Skin epidermis (tissue), 12 donors: ENCODE measurements around the gene SLC35F3.

Source experiments
- H3K27ac ChIP-seq, 21 experiments: fragments of 200-600 bp; sonication (generic) in 11 of 21; one replicate each; pipeline ENCODE4 v1.5.0; 2020; ENCODE audit warnings: mild to moderate bottlenecking in 3 of 21, inconsistent platforms in 2 of 21, moderate library complexity in 2 of 21
- H3K4me3 ChIP-seq, 7 experiments: fragments of 200-600 bp; sonication (generic) in 2 of 7; one replicate each; pipeline ENCODE4 v1.5.0; 2020; ENCODE audit warnings: inconsistent platforms in 2 of 7, mild to moderate bottlenecking in 2 of 7, moderate library complexity in 1 of 7

Gene SLC35F3

DNA sequence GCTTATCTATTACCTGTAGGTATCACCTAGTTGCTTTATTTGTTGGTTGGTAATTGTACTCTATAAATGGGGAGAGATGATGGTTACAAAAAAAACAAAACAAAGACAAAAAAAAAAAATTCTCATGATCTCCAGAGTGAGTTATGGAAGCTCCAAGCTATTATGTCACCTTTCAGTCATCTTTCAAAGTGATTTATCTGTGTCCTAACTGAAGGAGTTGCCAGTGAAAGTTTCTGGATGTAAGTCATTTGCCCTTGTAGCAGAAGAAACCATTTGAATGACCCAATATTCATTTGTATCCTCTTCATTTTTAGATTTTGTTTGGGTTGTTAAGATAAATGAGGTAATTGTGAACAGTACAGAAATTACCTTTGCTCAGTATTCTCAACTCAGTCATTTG, 3.6 kb downstream of the SLC35F3 start:
- Histone ChIP-seq H3K4me3 (no peak overlapping the region), H3K27ac (no peak overlapping the region)

DNA sequence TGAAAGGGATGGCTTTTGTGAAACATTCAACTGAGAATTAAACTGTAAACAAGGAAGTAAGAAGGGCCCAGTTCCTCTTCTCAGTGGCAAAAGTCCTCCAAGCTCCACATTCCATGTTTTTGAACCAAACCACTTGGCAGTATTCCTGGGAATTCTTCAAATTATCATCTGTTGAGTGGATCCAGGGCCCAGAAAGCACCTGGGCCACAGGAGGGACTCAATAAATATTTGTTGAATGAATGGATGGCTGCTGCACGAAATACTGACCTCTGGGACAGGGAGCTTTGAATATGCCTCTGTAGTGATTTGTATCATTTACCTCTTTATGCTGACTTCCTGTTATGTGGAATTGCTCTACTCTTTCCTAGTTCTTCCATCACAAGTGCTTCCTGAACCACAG, 4.7 kb downstream of the SLC35F3 start:
- H3K4me3 ChIP-seq, result no peak overlapping the region
- H3K27ac ChIP-seq, result no peak overlapping the region

DNA sequence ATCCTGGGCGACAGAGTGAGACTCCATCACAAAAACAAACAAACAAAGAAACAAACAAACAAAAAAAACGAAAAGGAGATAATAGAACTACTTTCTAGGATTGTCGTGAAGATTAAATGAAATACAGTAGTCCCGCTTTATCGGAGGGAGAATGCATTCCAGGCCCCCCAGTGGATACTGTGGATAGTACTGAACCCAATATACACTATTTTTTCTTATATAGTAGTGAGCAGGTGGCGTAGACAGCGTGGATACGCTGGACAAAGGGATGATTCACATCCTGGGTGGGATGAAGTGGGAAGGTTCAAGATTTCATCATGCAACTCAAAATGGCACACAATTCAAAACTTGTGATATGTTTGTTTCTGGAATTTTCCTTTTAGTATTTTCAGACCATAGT, 8.0 kb downstream of the SLC35F3 start:
- no peak overlapping the region for H3K4me3 ChIP-seq
- H3K27ac ChIP-seq, result no peak overlapping the region

DNA sequence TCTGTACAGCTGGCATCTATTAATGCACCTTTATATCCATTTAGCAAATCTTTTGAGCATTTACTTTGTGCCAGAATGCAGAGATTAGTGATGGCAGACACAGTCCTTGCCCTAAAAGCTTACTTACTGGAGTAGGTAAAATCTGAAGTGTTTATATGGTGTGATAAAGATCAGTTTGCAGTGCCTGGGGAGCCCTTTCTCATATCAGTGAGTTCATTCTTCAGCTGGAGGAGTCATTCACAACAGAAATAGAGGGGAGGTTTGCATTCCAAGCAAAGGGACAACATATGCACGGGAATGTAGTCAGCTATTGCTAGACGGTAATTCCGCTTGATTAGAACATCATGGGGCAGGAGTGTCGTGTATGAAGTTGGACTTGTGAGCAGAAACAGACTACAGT, 8.4 kb downstream of the SLC35F3 start:
- H3K27ac ChIP-seq, result no peak overlapping the region

DNA sequence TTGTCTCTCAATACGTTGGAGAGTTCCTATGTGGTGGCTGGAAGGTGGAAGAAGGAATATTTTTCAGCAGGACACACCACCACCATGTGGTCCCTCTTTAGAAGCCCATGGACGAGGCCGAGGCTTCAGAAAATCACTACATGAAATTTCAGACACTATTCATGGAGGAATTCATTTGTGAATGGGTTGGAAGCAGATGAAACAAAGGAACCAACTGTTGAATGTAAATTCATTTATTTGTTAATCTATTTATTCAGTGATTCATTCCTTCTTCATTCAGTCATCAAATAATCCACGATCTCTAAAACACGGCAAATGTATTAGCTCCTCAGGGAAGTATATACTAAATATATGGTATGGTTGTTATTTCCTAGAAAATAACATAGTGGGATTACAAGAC, 12.2 kb downstream of the SLC35F3 start:
- H3K27ac ChIP-seq, result no peak overlapping the region

More for the DNA sequence above, 8.4 kb downstream of the SLC35F3 start:
- H3K4me3 ChIP-seq, result no peak overlapping the region

DNA sequence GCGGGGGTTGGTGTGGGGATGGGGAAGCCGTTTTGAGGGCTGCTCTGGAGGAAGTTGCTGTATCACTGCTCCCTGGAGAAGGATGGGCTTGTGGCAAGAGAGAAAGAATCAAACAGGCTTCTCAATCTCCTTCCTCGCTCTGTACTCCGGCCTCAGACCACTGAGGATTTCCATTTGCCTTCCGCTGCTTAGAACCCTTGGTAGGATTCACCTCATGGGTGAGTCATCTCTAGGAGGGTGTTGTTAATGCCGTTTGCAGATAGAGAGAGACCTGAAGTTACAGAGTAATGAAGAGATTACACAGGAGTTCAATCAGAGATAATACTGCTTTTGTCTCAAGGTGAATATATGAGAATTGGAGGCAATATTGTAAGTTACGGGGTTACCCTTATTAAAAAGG, 15.3 kb downstream of the SLC35F3 start:
- no peak overlapping the region for H3K27ac ChIP-seq
- no peak overlapping the region for H3K4me3 ChIP-seq

More for the DNA sequence above, 12.2 kb downstream of the SLC35F3 start:
- H3K4me3 ChIP-seq, result no peak overlapping the region

DNA sequence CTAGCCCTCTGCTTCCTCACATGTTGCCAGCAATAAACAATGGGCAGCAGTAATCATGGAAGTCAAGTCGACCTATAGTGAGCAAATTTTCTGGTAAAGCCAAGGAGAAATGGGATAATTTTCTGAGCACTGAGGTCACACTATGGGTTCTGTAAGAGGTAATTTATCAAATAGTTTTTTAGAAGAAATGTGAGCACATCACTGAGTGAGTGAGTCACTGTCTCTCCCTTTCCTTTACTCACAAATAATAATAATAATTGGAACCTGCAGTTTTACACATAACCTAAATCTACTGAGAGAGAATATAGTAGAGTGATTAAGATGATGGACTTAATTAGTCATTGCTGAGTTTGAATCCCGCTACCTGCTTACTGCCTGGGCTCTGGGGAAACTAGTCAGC, 23.6 kb downstream of the SLC35F3 start:
- H3K4me3 ChIP-seq, result no peak overlapping the region
- H3K27ac ChIP-seq, result no peak overlapping the region

DNA sequence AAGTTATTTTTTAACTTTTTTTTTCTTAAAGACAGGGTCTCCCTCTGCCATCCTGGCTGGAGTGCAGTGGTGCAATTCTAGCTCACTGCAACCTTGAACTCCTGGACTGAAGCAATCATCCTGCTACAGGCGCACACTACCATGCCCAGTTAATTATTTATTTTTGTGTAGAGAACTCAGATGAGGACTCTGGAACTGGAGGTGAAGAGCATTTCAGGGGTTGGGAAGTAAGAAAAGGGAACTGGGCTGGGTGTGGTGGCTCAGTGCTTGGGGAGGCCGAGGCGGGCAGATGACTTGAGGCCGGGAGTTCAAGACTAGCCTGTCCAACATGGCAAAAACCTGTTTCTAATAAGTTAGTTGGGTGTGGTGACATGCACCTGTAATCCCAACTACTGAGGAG, 28.9 kb downstream of the SLC35F3 start:
- H3K4me3 ChIP-seq, result no peak overlapping the region
- no peak overlapping the region for H3K27ac ChIP-seq

DNA sequence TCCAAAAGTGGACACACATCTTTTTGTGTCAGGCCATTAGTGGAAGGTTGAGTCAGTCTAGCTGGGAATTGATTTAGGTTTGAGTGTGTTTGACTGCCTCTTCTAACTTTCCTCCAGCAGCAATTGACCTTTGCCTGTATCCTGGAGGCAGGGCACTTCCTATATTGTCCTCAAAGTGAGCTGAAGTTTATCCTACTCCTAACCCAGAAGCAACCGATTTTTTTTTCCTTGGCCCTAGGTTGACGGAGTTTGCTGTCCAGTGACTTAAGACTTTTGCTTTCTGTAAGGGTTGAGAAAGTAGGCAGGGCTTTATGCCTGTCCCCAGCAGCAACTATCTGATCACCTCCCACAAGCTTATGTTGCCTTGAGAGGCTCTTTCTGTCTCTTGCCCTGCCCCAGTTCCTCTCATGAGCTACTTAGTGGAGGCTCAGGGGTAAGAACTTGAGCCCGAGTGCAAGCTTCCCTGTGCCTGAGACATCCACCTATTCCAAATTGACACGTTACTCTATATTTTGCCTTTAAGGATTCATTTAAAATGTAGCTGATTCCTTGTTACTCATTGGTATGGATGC, 30.9 kb downstream of the SLC35F3 start:
- H3K4me3 ChIP-seq, result no peak overlapping the region
- H3K27ac ChIP-seq, result no peak overlapping the region

DNA sequence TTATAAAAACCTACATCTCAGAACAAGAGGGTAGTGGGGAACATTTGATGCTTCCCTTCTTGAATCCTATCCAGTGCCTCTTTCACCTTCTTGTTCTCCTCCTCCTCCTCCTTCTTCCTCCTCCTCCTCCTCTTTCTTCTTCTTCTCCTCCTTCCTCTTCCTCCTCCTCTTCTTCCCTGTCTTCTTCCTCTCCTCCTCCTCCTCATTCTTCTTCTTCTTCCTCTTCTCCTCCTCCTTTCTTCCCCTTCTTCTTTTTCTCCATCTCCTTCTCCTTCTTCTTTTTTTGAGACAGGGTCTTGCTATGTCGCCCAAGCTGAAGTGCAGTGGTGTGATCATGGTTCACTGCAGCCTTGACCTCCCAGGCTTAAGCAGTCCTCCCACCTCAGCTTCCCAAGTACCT, 31.9 kb downstream of the SLC35F3 start:
- H3K27ac ChIP-seq, result no peak overlapping the region
- no peak overlapping the region for H3K4me3 ChIP-seq

DNA sequence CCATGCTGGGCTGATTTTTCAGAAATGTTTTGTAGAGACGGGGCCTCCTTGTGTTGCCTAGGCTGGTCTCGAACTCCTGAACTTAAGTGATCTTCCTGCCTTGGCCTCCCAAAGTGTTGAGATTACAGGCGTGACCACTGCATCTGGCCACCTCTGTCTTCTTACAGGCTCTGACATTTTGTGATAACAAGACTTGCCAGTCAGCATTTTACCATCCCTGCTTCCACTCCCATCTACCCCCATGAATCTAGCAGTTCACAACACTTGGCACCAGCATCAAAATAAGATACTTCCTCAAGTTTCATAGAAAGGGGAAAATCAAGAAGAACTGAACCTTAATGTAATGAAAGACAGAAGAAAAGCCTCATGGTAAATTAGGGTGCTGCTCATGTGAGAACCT, 32.4 kb downstream of the SLC35F3 start:
- Histone ChIP-seq H3K4me3 (no peak overlapping the region), H3K27ac (no peak overlapping the region)

DNA sequence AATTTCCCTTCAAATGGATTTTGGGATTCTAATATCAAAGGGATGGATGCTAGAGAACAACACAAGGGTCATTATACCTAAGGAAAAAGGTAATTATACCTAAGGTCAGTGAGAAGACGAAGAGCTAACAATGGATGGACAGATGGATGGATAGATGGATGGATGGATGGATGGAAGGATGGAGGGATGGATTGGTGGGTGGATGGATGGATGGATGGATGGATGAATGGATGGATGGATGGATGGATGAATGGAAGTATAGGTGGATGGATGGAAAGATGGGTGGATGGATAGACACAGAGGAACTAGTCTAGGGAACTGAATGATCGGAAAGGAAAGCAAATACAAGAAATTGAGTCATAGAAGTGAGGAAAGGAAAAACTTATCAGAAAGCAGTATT, 34.0 kb downstream of the SLC35F3 start:
- Histone ChIP-seq H3K4me3 (no peak overlapping the region), H3K27ac (no peak overlapping the region)

DNA sequence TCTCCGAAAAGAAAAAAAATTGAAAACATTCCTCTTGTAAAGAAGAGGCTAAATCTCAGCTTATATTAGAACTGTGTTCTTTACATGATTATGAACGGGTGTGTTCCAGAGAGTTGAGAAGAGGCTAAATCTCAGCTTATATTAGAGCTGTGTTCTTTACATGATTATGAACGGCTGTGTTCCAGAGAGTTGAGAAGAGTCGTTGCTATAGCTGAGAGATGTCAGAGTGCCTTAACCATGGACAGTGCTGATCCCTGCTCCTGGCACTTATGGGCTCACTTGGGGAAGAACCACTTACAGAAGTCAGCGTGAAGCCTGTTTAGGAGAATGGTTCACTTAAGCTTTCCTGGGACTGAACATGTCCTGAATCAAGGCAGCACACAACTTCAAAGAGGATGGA, 35.0 kb downstream of the SLC35F3 start:
- H3K4me3 ChIP-seq, result no peak overlapping the region
- no peak overlapping the region for H3K27ac ChIP-seq

DNA sequence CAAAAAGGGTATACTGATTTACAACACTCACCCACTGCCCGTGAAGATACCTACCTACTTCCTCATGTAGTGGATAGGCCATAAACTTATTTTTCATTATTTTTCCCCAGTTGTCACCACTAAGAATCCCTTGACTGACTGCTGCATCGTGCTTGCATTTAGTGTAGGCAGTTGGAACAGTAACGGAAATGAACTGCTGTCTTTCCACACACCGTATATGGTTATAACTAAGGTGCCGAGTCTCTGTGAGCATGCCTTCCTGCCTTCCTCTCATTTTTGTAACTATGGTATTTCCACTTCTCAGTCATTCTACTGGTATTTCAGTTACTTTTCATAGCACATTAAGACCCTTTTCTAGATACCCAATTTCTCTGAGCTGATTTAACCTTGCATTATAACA, 36.4 kb downstream of the SLC35F3 start:
- Histone ChIP-seq H3K4me3 (no peak overlapping the region), H3K27ac (no peak overlapping the region)

DNA sequence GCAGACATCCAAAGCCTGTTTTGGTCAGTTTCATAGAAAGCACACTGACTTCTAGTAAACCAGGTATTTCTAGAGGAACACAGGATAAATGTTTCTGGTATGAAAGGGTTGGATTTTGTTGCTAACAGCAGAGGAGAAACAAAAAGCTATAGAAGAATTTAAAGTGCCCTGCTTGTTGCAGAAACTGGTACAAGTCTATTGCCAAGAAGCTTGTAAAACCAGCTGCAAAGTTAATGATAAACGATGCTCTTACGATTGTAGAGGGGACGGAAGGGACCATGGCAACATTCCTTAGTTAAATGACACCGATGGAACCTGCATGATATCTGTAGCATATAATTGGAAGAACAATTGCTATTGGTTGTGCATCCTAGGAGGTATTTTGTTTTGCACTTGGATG, 40.1 kb downstream of the SLC35F3 start:
- Histone ChIP-seq H3K4me3 (no peak overlapping the region), H3K27ac (no peak overlapping the region)

DNA sequence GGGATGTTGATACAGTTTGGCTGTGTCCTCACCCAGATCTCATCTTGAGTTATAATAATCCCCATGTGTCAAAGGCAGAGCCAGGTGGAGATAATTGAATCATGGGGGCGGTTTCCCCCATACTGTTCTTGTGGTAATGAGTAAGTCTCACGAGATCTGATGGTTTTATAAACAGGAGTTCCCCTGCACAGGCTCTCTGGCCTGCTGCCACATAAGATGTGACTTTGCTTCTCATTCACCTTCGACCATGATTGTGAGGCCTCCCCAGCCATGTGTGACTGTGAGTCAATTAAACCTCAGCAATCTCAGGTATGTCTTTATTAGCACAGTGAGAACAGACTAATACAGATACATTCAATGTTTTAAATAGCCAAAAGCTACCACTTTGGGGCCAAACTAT, 41.1 kb downstream of the SLC35F3 start:
- Histone ChIP-seq H3K27ac (no peak overlapping the region), H3K4me3 (no peak overlapping the region)

DNA sequence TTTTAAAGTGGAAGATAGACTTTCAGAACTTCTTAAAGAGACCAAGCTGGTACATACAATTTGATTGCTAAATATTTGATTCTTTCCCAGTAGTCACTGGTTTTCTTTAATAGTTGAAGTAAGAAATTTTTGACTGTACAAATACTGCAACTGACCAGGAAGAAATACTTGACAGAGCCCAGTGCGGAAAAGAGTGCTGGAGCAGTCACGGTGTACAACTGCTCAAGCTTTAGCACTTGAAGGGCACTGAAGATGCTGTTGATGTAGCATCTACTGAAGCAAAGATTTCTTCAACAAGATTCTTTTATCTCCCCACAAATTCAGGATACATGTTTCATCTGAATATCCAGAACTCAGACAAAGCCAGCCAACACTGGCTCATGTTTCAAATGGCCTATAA, 41.5 kb downstream of the SLC35F3 start:
- Histone ChIP-seq H3K27ac (no peak overlapping the region), H3K4me3 (no peak overlapping the region)

DNA sequence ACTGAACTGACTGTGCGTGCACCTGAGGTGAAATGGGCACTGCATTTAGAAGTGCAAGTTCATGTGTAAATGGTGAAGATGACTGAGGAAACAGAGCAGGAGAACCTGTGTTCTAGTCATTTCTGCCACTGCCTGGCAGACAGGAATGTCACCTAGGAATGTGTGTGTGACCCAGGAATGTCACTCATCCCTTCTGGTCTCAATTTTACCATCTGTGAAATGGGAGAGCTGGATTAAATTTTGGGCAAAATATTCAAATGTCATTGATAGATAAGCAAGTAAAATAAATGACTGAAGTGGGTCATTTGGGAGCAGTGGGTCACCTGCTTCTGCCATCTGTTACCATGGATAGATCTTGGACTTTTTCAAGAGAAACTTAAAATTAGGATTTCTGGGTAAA, 42.2 kb downstream of the SLC35F3 start:
- H3K4me3 ChIP-seq, result no peak overlapping the region
- H3K27ac ChIP-seq, result no peak overlapping the region

DNA sequence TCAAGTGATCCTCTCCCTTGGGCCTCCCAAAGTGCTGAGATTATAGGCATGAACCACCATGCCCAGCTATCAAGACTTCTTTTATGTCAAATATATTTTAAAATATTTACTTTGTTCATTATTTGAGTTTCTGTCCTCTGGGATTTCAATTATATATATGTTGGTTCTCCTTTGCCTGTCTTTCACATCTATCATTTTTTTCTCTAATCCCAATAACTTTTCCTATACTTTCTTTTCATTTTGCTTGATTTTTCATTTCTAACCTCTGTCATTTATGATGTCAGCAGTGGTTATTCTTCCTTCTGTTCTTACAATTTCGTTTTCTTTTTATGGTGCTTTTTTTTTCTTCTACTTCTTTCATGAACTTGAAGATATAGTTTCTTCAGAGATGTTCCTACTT, 47.3 kb downstream of the SLC35F3 start:
- Histone ChIP-seq H3K4me3 (no peak overlapping the region), H3K27ac (no peak overlapping the region)

DNA sequence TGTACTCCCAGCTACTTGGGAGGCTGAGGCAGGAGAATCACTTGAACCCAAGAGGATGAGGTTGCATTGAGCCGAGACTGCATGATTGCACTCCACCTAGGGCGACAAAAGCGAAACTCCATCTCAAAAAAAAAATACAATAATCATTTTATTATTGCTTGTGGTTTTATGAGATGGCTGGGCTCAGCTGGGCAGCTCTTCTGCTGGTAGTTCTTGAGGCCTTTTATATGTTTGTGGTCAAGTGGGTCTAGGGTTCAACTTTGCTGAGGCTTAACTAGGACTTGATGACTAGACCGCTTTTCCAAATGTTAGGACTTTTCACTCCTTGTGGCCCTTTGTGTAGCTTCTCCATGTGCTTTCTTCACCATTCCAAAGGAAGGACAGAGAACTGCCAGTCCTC, 53.2 kb downstream of the SLC35F3 start:
- no peak overlapping the region for H3K27ac ChIP-seq

DNA sequence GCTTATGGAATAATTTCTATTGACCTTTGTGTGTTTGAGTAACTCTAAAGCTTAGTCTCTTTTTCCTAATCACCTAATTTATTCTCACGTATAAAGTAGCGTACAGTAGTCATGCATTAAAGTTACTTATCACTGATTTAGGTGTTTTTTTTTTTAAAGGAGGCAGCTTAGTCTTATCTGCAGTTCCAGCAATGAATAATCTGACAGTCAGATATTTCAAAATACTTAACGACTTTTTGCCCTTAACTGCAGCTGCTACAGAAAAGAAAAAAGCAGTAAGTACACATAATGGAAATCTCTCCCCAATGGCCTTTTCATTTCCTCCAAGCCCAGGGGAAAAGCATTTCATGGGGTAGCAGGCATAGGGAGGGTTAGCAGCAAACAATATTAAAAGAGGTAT, 54.6 kb downstream of the SLC35F3 start:
- no peak overlapping the region for H3K4me3 ChIP-seq
- no peak overlapping the region for H3K27ac ChIP-seq

More for the DNA sequence above, 53.2 kb downstream of the SLC35F3 start:
- no peak overlapping the region for H3K4me3 ChIP-seq

DNA sequence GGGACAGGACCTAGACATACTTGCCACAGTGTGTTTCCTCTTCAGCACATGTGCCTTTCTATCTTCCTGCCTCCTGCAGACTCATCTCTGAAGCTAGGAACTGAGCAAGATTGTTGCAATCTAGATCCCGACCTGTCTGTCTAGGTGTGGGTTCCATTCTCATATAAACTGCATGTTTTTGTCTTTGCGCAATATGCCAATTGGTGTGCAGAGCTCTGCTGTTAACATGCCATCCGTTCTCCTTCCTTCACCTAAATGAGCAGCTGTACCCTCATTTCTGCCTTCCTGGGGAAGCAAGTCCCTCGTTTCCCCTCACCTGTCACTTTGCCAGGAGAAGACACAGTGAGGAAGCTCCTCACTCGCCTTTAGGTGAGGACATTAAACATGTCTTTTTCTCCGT, 55.5 kb downstream of the SLC35F3 start:
- Histone ChIP-seq H3K27ac (no peak overlapping the region), H3K4me3 (no peak overlapping the region)

DNA sequence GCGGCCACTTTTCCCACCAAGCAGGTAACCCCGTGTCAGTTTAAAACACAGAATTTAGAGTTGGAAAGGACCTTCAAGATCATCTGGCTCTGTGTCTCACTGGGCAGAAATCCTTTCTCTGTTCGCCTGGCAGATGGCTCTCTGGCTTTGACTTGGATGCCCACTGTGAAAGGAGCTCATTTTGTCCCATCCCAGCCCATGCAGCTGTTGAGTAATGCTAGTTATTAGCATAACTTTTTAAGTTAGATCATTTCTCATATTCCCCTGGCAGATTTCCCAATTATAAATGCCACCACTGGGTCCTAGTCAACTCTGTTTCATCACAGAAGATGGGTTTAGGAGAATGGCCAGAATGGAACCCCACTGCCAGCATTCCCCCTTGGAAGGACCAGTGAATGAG, 55.9 kb downstream of the SLC35F3 start:
- no peak overlapping the region for H3K27ac ChIP-seq
- no peak overlapping the region for H3K4me3 ChIP-seq
